GM12891 (cell line): Measurements from ENCODE around the gene RANBP3.
A peak's percentile ranks its signal among the peaks of the same experiment; 100 is the strongest.

Experiments
- DNase-seq: peaks from one replicate; pipeline ENCODE4 v3.0.0; 2011; ENCODE audit warnings: low spot score; ENCODE audit not compliant: insufficient read length
- FAIRE-seq: peaks from 2 replicates; lab custom pipeline; 2011; peaks lifted over from hg19 to GRCh38; lab: Jason Lieb, UNC
- PAX5 ChIP-seq: IDR thresholded peaks from 2 replicates; pipeline ENCODE4 v1.6.1; 2011; ENCODE audit warnings: low read length, moderate library complexity, mild to moderate bottlenecking; ENCODE audit not compliant: insufficient read depth, severe bottlenecking
- POLR2A ChIP-seq: IDR thresholded peaks from 2 replicates; pipeline ENCODE4 v1.6.1; 2011; ENCODE audit warnings: low read depth, low read length, control low read depth
- POLR2AphosphoS5 ChIP-seq: IDR thresholded peaks from 2 replicates; pipeline ENCODE4 v1.6.1; 2011; ENCODE audit warnings: low read depth, low read length, control low read depth
- POU2F2 ChIP-seq: IDR thresholded peaks from 2 replicates; pipeline ENCODE4 v1.6.1; 2011; ENCODE audit warnings: low read depth, mild to moderate bottlenecking, control low read depth, low read length, moderate library complexity
- SPI1 ChIP-seq: IDR thresholded peaks from 2 replicates; pipeline ENCODE4 v1.6.1; 2011; ENCODE audit warnings: low read depth, low read length, control low read depth
- TAF1 ChIP-seq: IDR thresholded peaks from 2 replicates; pipeline ENCODE4 v1.6.1; 2011; ENCODE audit warnings: low read depth, low read length, control low read depth

Gene RANBP3

GRCh38 chr19:5929625-5930024, 48.3 kb downstream of the RANBP3 start:
- TF ChIP-seq TAF1 (no peak), POU2F2 (no peak), PAX5 (no peak), SPI1 (no peak), POLR2A (no peak), POLR2AphosphoS5 (no peak)
- FAIRE-seq (no peak), DNase-seq (no peak)

GRCh38 chr19:5929179-5929578, 48.8 kb downstream of the RANBP3 start:
- FAIRE-seq (no peak), DNase-seq (no peak)
- TF ChIP-seq SPI1 = no peak
- no peak for TF ChIP-seq TAF1
- no peak for TF ChIP-seq POU2F2
- TF ChIP-seq POLR2AphosphoS5 = no peak
- TF ChIP-seq PAX5 = no peak
- TF ChIP-seq POLR2A = no peak

- TF ChIP-seq SPI1 (peak; percentile 98), POU2F2 (no peak), TAF1 (no peak), PAX5 (peak; percentile 73)
- DNase-seq = peak; percentile 75
- peak; percentile 80 for FAIRE-seq
Measured at GRCh38 chr19:5927441-5927821, 50.5 kb downstream of the RANBP3 start.

GRCh38 chr19:5926641-5927440, 51.1 kb downstream of the RANBP3 start:
- FAIRE-seq (no peak), DNase-seq (no peak)
- TF ChIP-seq PAX5 (no peak), POLR2AphosphoS5 (no peak), POU2F2 (no peak), TAF1 (no peak), SPI1 (no peak), POLR2A (no peak)

- no peak for FAIRE-seq
- no peak for DNase-seq
- TF ChIP-seq POLR2AphosphoS5 = no peak
- TF ChIP-seq PAX5 = no peak
- TF ChIP-seq SPI1 = no peak
- no peak for TF ChIP-seq POLR2A
- TF ChIP-seq POU2F2 = no peak
- TF ChIP-seq TAF1 = no peak
Measured at GRCh38 chr19:5925830-5926427, 52.0 kb downstream of the RANBP3 start.

GRCh38 chr19:5923356-5923755, 54.6 kb downstream of the RANBP3 start:
- DNase-seq (no peak), FAIRE-seq (no peak)
- no peak for TF ChIP-seq SPI1
- TF ChIP-seq POLR2A = no peak
- TF ChIP-seq PAX5 = no peak
- no peak for TF ChIP-seq POLR2AphosphoS5

- DNase-seq (no peak), FAIRE-seq (no peak)
- TF ChIP-seq POU2F2 (no peak), SPI1 (no peak), PAX5 (no peak), POLR2AphosphoS5 (no peak), TAF1 (no peak), POLR2A (no peak)
Measured at GRCh38 chr19:5922161-5922545, 55.8 kb downstream of the RANBP3 start.

GRCh38 chr19:5921516-5922160, 56.3 kb downstream of the RANBP3 start:
- no peak for TF ChIP-seq PAX5
- TF ChIP-seq POU2F2 = no peak
- TF ChIP-seq POLR2A = no peak
- TF ChIP-seq POLR2AphosphoS5 = no peak
- TF ChIP-seq SPI1 = no peak
- no peak for TF ChIP-seq TAF1
- no peak for FAIRE-seq
- no peak for DNase-seq

GRCh38 chr19:5918463-5919079, 59.4 kb downstream of the RANBP3 start:
- TF ChIP-seq POU2F2 = no peak
- TF ChIP-seq POLR2AphosphoS5 = no peak
- no peak for TF ChIP-seq TAF1
- no peak for TF ChIP-seq SPI1
- no peak for TF ChIP-seq PAX5
- TF ChIP-seq POLR2A = no peak
- FAIRE-seq (no peak), DNase-seq (no peak)

GRCh38 chr19:5917431-5918107, 60.4 kb downstream of the RANBP3 start:
- FAIRE-seq (no peak), DNase-seq (no peak)
- TF ChIP-seq SPI1 (no peak), POLR2A (no peak), PAX5 (no peak), POU2F2 (no peak), POLR2AphosphoS5 (no peak), TAF1 (no peak)
